RWPE1 (cell line): ENCODE measurements around the gene SOX12.

Experiments used
- CTCF ChIA-PET: fragments of 350-600 bp; sonication (Branson Sonifier 250); formaldehyde crosslinking; extraction: SDS; loops from one replicate; lab custom pipeline; 2021; lab: Yijun Ruan, JAX
- POLR2A ChIA-PET: fragments of 400-600 bp; formaldehyde crosslinking; extraction: SDS; loops from one replicate; lab custom pipeline; 2020; ENCODE audit warnings: antibody characterized with exemption; ENCODE audit not compliant: low non-redundant PET; lab: Yijun Ruan, JAX
- DNase-seq: peaks from one replicate; pipeline ENCODE4 v3.0.0; 2012; ENCODE audit warnings: low spot score
- H3K27ac ChIP-seq: fragments of 450-650 bp; 2 replicates; pipeline ENCODE4 v1.5.1; 2017
- TF ChIP-seq, protein P1 (sequence below): fragments of 450-650 bp; conservative IDR thresholded peaks from 2 replicates; pipeline ENCODE4 v1.5.1; 2017; ENCODE audit warnings: low read depth, mild to moderate bottlenecking

SOX12 gene

DNA sequence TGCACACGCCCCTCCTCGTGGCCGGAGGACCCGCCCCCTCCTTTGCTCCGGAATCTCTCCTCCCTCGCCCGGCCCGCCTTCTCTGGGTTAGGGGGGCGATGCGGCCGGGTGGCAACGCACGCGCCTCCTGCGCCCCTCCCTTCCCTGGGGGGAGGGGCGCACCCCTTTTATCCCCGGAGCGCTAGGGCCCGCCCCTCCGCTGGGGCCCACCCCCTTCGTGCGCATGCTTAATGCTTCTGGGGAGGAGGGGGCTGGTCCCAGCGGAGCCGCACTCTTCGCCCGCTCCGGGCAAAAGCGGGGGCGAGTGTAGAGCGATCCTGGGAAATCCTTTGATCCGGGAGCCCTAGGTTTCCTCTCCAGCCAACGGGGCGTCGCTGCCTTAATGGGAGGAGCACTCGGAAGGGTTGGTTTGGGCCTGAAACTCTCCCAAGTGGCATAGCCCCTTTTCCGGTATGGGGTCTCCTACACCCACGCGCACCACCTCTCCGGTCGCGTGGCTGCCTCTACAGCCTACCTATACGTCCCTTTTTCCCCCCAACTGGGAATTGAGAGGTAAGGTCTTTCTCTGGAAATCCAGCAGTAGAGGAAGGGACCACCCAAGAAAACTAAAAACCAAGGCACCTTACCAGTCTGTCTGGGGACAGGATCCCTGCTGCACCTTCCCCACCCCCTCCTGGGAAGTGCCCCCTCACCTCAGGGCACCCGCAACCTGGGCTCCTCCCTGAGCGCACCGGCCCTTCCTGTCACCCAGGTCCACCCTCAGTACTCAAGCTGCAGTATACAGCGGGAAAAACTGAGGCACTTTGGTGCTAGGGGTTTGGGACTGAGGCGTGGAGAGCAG, 2.1 kb downstream of the SOX12 start:
- peak; percentile 97 for DNase-seq
- peak overlapping the region; percentile 96 for H3K27ac ChIP-seq
- TF ChIP-seq, protein P1, sequence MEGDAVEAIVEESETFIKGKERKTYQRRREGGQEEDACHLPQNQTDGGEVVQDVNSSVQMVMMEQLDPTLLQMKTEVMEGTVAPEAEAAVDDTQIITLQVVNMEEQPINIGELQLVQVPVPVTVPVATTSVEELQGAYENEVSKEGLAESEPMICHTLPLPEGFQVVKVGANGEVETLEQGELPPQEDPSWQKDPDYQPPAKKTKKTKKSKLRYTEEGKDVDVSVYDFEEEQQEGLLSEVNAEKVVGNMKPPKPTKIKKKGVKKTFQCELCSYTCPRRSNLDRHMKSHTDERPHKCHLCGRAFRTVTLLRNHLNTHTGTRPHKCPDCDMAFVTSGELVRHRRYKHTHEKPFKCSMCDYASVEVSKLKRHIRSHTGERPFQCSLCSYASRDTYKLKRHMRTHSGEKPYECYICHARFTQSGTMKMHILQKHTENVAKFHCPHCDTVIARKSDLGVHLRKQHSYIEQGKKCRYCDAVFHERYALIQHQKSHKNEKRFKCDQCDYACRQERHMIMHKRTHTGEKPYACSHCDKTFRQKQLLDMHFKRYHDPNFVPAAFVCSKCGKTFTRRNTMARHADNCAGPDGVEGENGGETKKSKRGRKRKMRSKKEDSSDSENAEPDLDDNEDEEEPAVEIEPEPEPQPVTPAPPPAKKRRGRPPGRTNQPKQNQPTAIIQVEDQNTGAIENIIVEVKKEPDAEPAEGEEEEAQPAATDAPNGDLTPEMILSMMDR: no peak
- ChIA-PET POLR2A (no interaction called here), CTCF (no interaction called here)

DNA sequence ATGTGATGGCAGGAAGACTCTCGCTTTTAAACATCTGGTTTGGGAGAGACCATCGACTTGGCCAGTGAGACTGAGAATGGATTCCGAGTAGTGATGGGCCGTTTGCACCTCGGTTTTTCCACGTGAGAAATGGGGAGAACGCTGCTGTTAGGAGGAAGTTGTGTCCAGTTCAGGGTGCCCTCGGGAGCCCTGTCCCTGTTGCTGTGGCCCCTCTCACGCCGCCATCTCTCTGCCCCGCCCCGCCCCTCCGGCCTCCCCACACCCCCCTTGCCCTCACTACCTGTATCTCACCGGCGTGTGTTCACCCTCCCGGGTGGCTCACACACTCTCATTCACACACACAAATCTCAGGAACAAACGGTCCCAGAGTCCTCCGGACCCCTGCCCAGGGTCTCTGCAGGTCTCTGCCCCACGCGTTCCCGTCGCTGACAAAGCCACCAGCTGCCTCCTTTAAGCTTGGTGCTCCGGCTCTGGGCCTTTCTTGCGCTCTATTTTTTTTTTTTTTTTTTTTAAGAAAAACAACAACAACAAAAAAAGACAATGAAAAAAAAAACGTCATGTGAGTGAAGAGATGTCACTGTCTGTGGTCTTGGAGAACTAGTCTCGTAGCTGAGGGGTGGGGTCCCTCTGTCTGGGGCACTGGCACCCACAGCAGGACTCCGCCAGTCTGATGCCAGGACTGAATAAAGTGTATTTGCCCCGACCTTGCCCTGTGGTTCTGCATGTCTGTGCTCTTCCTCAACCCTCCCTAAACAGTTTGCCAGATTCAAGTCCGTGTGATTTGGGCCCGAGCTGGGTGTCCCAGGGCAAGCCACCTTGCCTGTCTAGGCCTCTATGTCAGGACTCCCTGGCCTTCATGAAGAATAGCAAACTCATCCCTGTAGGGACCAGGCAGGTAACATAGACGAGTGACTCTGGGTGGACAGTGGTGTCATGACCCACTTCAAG, 2.9 kb downstream of the SOX12 start:
- H3K27ac ChIP-seq: peak overlapping the region; percentile 96
- CTCF ChIA-PET: interaction anchor here (0.6 to 3.2 kb wide), 2 partner anchors 8 to 63 kb away, joined by 3 to 13 read pairs; no protein-coding TSS in a partner anchor
- TF ChIP-seq, protein P1: no peak
- no peak for DNase-seq
- POLR2A ChIA-PET: interaction anchor here (0.6 to 0.7 kb wide), 4 partner anchors 19 to 505 kb away, joined by 3 to 7 read pairs (median 4); no protein-coding TSS in a partner anchor

- ChIA-PET POLR2A (interaction anchor here (0.6 to 0.7 kb wide), 4 partner anchors 20 to 504 kb away, joined by 3 to 7 read pairs (median 4); no protein-coding TSS in a partner anchor), CTCF (interaction anchor here (2.2 to 3.2 kb wide), 2 partner anchors 51 to 63 kb away, joined by 13 to 19 read pairs; no protein-coding TSS in a partner anchor)
- TF ChIP-seq, protein P1: no peak
- peak overlapping the region; percentile 96 for H3K27ac ChIP-seq
- no peak for DNase-seq
Observed at GRCh38 chr20:328975-329695, 3.8 kb downstream of the SOX12 start.

DNA sequence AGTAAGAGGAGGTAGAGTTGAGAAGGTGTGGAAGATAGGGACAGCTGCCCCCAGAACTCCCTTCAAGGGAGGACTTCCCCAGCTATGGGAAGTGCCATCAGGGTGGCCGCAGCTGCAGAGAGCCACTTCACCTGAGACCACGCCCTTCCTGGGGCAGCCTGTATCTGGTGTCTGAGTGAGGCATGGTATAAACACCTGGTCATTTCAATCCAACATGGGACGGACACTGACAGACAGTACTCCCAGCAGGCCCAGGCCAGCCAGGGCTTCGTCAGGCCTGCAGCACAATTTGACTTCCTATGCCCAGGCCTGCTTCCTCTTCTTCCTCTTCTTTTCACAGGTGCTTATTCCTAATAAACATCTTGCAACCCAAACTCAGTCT, 4.5 kb downstream of the SOX12 start:
- DNase-seq: no peak
- peak overlapping the region; percentile 96 for H3K27ac ChIP-seq
- TF ChIP-seq, protein P1: no peak
- ChIA-PET POLR2A (no interaction called here), CTCF (interaction anchor here (0.8 to 3.2 kb wide), 5 partner anchors 10 to 64 kb away, joined by 3 to 19 read pairs (median 13); no protein-coding TSS in a partner anchor)

GRCh38 chr20:330233-331149, 5.1 kb downstream of the SOX12 start:
- peak overlapping the region; percentile 96 for H3K27ac ChIP-seq
- ChIA-PET POLR2A (no interaction called here), CTCF (interaction anchor here (0.6 to 3.2 kb wide), 18 partner anchors 9 to 98 kb away, joined by 3 to 19 read pairs (median 4); partner anchors contain the start of gene NRSN2)
- TF ChIP-seq, protein P1: peak; percentile 96
- DNase-seq: peak; percentile 68
